ENCODE results near the gene OSCP1. TPM values are rescaled to one million over a fixed set of nuclear protein-coding genes. Genes with fewer than 3 reads are reported as not detected.
"Not testable (repeated sequence)": the region's sequence is repeated elsewhere in the genome, so short reads cannot be mapped to it uniquely, and the experiment has no call there.

OSCP1 gene
- 5.7 TPM for total RNA-seq

GRCh38 chr1:36450270-36450918, at the start of gene OSCP1:
Gene OSCP1 (minus strand): TSS chr1:36450451. CDS start chr1:36450369, 82 bp downstream.
- DNase-seq: peak; percentile 98

GRCh38 chr1:36497207-36497606, 47.0 kb upstream of the OSCP1 start:
- DNase-seq: no peak

- DNase-seq: no peak
Observed at GRCh38 chr1:36494971-36495370, 44.7 kb upstream of the OSCP1 start.

GRCh38 chr1:36493524-36493923, 43.3 kb upstream of the OSCP1 start:
- no peak for DNase-seq

GRCh38 chr1:36492491-36492890, 42.2 kb upstream of the OSCP1 start:
- DNase-seq: no peak

- not testable (repeated sequence) for DNase-seq
Observed at GRCh38 chr1:36489258-36490051, 39.2 kb upstream of the OSCP1 start.

GRCh38 chr1:36487906-36488305, 37.7 kb upstream of the OSCP1 start:
- DNase-seq: no peak

GRCh38 chr1:36487336-36487725, 37.1 kb upstream of the OSCP1 start:
- DNase-seq: not testable (repeated sequence)

GRCh38 chr1:36486439-36487335, 36.4 kb upstream of the OSCP1 start:
- DNase-seq: peak; percentile 19

- DNase-seq: no peak
Observed at GRCh38 chr1:36486093-36486438, 35.8 kb upstream of the OSCP1 start.

- DNase-seq: no peak
Observed at GRCh38 chr1:36484099-36484498, 33.8 kb upstream of the OSCP1 start.

GRCh38 chr1:36482724-36483388, 32.6 kb upstream of the OSCP1 start, which contains the start of gene CSF3R:
Gene CSF3R (minus strand): TSS chr1:36482913. CDS start chr1:36479496, 3,417 bp downstream.
- no peak for DNase-seq

GRCh38 chr1:36481771-36482723, 31.8 kb upstream of the OSCP1 start:
- no peak for DNase-seq

GRCh38 chr1:36481091-36481490, 30.8 kb upstream of the OSCP1 start:
- DNase-seq: no peak

- DNase-seq: no peak
Observed at GRCh38 chr1:36480161-36480560, 29.9 kb upstream of the OSCP1 start.

- no peak for DNase-seq
Observed at GRCh38 chr1:36479505-36480051, 29.3 kb upstream of the OSCP1 start.

- DNase-seq: not testable (repeated sequence)
Observed at GRCh38 chr1:36477615-36478014, 27.4 kb upstream of the OSCP1 start.

- no peak for DNase-seq
Observed at GRCh38 chr1:36476945-36477344, 26.7 kb upstream of the OSCP1 start.

- DNase-seq: no peak
Observed at GRCh38 chr1:36475910-36476604, 25.8 kb upstream of the OSCP1 start.

GRCh38 chr1:36475341-36475740, 25.1 kb upstream of the OSCP1 start:
- DNase-seq: no peak

Data from tongue (tissue), 2 donors.